Endothelial cell of umbilical vein (primary cell): ENCODE data around the gene RABIF. TPM values are rescaled to one million over a fixed set of nuclear protein-coding genes. Genes with fewer than 3 reads are reported as not detected.

ENCODE experiments used
- BruUV-seq: library from RNA; stranded (reverse); fragments of 400-500 nt; replicated peaks from 2 replicates; lab custom pipeline; 2021; lab: Mats Ljungman, UMichigan
- CTCF ChIA-PET: fragments of 300-600, 350-600 bp; sonication (Branson Sonifier 250); formaldehyde crosslinking; loops from one replicate; lab custom pipeline; 2021; ENCODE audit warnings: antibody characterized with exemption, inconsistent platforms; lab: Charles Lee
- POLR2A ChIA-PET: fragments of 300-600, 350-600 bp; sonication (Branson Sonifier 250); formaldehyde crosslinking; loops from one replicate; lab custom pipeline; 2021; ENCODE audit warnings: antibody characterized with exemption, inconsistent platforms; lab: Charles Lee
- DNase-seq: peaks from one replicate; pipeline ENCODE4 v3.0.0-alpha.2; 2011; ENCODE audit warnings: low read depth, low spot score
- FAIRE-seq: peaks from 2 replicates; lab custom pipeline; 2011; peaks lifted over from hg19 to GRCh38; lab: Jason Lieb, UNC
- H2AFZ ChIP-seq: 2 replicates; pipeline ENCODE4 v1.6.0; 2012; ENCODE audit warnings: low read depth, low read length, control low read depth, inconsistent platforms
- H3K27ac ChIP-seq: 2 replicates; pipeline ENCODE4 v1.5.1; 2011; ENCODE audit warnings: low read depth, mild to moderate bottlenecking, control low read depth, low read length, moderate library complexity; ENCODE audit not compliant: insufficient read depth
- H3K27me3 ChIP-seq, 2 experiments: 2 replicates each; pipeline versions ENCODE4 v1.6.0 to v1.6.1; 2011; ENCODE audit warnings: low read length in 2 of 2, mixed read lengths in 1 of 2; ENCODE audit not compliant: control insufficient read depth in 2 of 2, insufficient read depth in 2 of 2
- H3K36me3 ChIP-seq, 2 experiments: 2 replicates in 1 of 2; 3 replicates in 1 of 2; pipeline ENCODE4 v1.5.1; 2011; ENCODE audit warnings: low read length in 2 of 2, mild to moderate bottlenecking in 1 of 2, moderate library complexity in 1 of 2; ENCODE audit not compliant: control insufficient read depth in 2 of 2, insufficient read depth in 2 of 2; ENCODE audit errors: extremely low read depth in 1 of 2
- H3K4me1 ChIP-seq: 3 replicates; pipeline ENCODE4 v1.5.1; 2011; ENCODE audit warnings: mild to moderate bottlenecking, low read length; ENCODE audit not compliant: control insufficient read depth, insufficient read depth; ENCODE audit errors: extremely low read depth
- H3K4me2 ChIP-seq: 2 replicates; pipeline ENCODE4 v1.6.1; 2011; ENCODE audit warnings: low read length, control low read depth, mixed read lengths; ENCODE audit not compliant: insufficient read depth
- H3K4me3 ChIP-seq, 3 experiments: fragments of 200-600 bp in 1 of 3; sonication (generic), shearing (Covaris generic) in 1 of 3; replicated peaks in 1 of 3; 2 replicates each; pipeline ENCODE4 v1.5.1; 2011 to 2016; ENCODE audit warnings: control low read depth in 3 of 3, low read length in 3 of 3, mild to moderate bottlenecking in 2 of 3, inconsistent platforms in 1 of 3, low read depth in 1 of 3, moderate library complexity in 1 of 3; ENCODE audit not compliant: insufficient read depth in 1 of 3
- H3K79me2 ChIP-seq: 2 replicates; pipeline ENCODE4 v1.6.0; 2012; ENCODE audit warnings: low read length, inconsistent platforms; ENCODE audit not compliant: control insufficient read depth, insufficient read depth
- H3K9ac ChIP-seq: replicated peaks from 2 replicates; pipeline ENCODE3; 2011; ENCODE audit warnings: low read length, control low read depth; ENCODE audit not compliant: insufficient read depth; ENCODE audit errors: extremely low read depth
- H3K9me1 ChIP-seq: replicated peaks from 3 replicates; pipeline ENCODE4 v1.6.0; 2011; ENCODE audit warnings: mild to moderate bottlenecking, low read length; ENCODE audit not compliant: control insufficient read depth, insufficient read depth; ENCODE audit errors: extremely low read depth
- H3K9me3 ChIP-seq: replicated peaks from 2 replicates; pipeline ENCODE4 v1.5.1; 2012; ENCODE audit warnings: low read length, inconsistent platforms; ENCODE audit not compliant: control insufficient read depth, insufficient read depth
- H4K20me1 ChIP-seq: replicated peaks from 2 replicates; pipeline ENCODE3; 2011; ENCODE audit warnings: mild to moderate bottlenecking, low read length; ENCODE audit not compliant: control insufficient read depth, insufficient read depth; ENCODE audit errors: extremely low read depth
- EZH2 ChIP-seq: IDR thresholded peaks from 2 replicates; pipeline ENCODE4 v1.6.1; 2012; ENCODE audit warnings: borderline replicate concordance, low read depth, mild to moderate bottlenecking, moderate library complexity, low read length, inconsistent platforms; ENCODE audit not compliant: severe bottlenecking
- GATA2 ChIP-seq: IDR thresholded peaks from 2 replicates; pipeline ENCODE4 v1.7.0; 2011; ENCODE audit warnings: low read depth, mild to moderate bottlenecking, moderate library complexity, mixed read lengths, low read length; ENCODE audit not compliant: insufficient read length, insufficient read depth
- JUN ChIP-seq: IDR thresholded peaks from 2 replicates; pipeline ENCODE4 v1.6.1; 2011; ENCODE audit warnings: borderline replicate concordance, low read depth; ENCODE audit not compliant: insufficient read length, insufficient read depth
- MYC ChIP-seq: IDR thresholded peaks from one replicate; pipeline ENCODE4 v1.6.1; 2011; ENCODE audit warnings: mild to moderate bottlenecking, low read depth, low read length
- POLR2A ChIP-seq: IDR thresholded peaks from 2 replicates; pipeline ENCODE4 v1.6.1; 2012; ENCODE audit warnings: low read depth, mild to moderate bottlenecking, control low read depth, low read length
- POLR2AphosphoS5 ChIP-seq: IDR thresholded peaks from 2 replicates; pipeline ENCODE4 v1.6.1; 2012; ENCODE audit warnings: low read depth, mild to moderate bottlenecking, control low read depth, low read length, moderate library complexity; ENCODE audit not compliant: insufficient read depth
- dilution Hi-C: fragments of 300-500 bp; cut with MboI; formaldehyde crosslinking; loops from one replicate; pipeline ENCODE4 v1.15.0; 2019; ENCODE audit warnings: low sequenced_read_pairs; ENCODE audit not compliant: extremely low pct_ligation_motif_present
- intact Hi-C: fragments of 100-400 bp; cut with micrococcal nuclease; formaldehyde crosslinking; loops from one replicate; pipeline ENCODE4 v1.10.0; 2022
- polyA plus RNA-seq, 4 experiments: library from polyadenylated mRNA; depleted of rRNA in 3 of 4; stranded (reverse) in 3 of 4; unstranded in 1 of 4; fragments of >200 nt; gene quantifications; 2 replicates each; pipeline versions ENCODE4 v1.2.1 to v1.2.3, GENCODE V29; 2011 to 2012; ENCODE audit warnings: missing spikeins in 1 of 4
- total RNA-seq: library from RNA; stranded (reverse); gene quantifications from 2 replicates; pipeline ENCODE4 v1.2.3, GENCODE V29; 2021
- TF ChIP-seq, protein P1 (sequence below): IDR thresholded peaks from 2 replicates; pipeline ENCODE4 v1.6.1; 2011; ENCODE audit not compliant: insufficient read depth, insufficient read length
- TF ChIP-seq, protein P2 (sequence below), 2 donors: IDR thresholded peaks; 1 replicate in 1 of 2; 2 replicates in 1 of 2; pipeline ENCODE4 v1.5.1; 2011; ENCODE audit warnings: low read length in 2 of 2, mild to moderate bottlenecking in 2 of 2, moderate library complexity in 2 of 2, control low read depth in 1 of 2, inconsistent platforms in 1 of 2, low read depth in 1 of 2; ENCODE audit not compliant: insufficient read depth in 1 of 2; ENCODE audit errors: extremely low read depth in 1 of 2

The RABIF gene
- total and polyA plus RNA-seq, 2 donors (not counting 3 experiments of a cell fraction or from before 2014, with no cell fraction given): 15.8 to 17.1 TPM

DNA sequence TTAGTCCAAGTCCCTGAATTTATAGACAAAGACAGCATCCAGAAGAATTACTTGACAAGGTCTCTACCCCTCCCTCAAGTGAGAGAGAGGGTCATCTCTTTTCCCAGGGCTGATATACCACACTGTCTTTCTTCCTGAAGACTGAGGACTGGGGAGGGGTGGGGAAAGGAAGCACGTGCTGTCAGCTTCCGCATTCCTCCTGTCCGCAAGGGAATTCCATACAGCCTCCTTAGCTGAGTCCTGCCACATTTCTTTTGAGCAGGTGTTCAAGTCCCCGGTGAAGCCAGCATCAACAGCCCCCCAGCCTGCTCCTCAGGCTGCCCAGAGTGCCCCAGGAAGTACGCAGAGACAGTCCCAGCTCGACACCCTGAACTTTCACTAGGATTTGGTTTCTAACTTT, 44.0 kb downstream of the RABIF start:
- no peaks in the 10 kb centered on the region for H3K79me2 ChIP-seq
- no peaks in the 10 kb centered on the region for H4K20me1 ChIP-seq
- H3K27ac ChIP-seq: no peak overlapping the region
- FAIRE-seq (no peak), DNase-seq (no peak)
- dilution Hi-C loops (no loop called here), intact Hi-C loops (no loop called here)
- no TSS peak for BruUV-seq
- no peak overlapping the region for H3K9ac ChIP-seq
- no peak overlapping the region for H2AFZ ChIP-seq
- H3K9me3 ChIP-seq: no peaks in the 10 kb centered on the region
- no peaks in the 10 kb centered on the region for H3K9me1 ChIP-seq
- H3K4me3 ChIP-seq: no peak overlapping the region
- H3K4me2 ChIP-seq: no peak overlapping the region
- H3K4me1 ChIP-seq: no peaks in the 10 kb centered on the region
- no peaks in the 10 kb centered on the region for H3K36me3 ChIP-seq
- CTCF ChIA-PET: interaction anchor here (0.9 to 2.0 kb wide), 2 partner anchors 9 to 32 kb away, joined by 3 to 8 read pairs; no protein-coding TSS in a partner anchor
- TF ChIP-seq POLR2AphosphoS5: no peak
- TF ChIP-seq, protein P1, sequence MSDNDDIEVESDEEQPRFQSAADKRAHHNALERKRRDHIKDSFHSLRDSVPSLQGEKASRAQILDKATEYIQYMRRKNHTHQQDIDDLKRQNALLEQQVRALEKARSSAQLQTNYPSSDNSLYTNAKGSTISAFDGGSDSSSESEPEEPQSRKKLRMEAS: no peak
- no peak for TF ChIP-seq POLR2A
- TF ChIP-seq GATA2: no peak
- no peak for TF ChIP-seq EZH2
- TF ChIP-seq, protein P2, sequence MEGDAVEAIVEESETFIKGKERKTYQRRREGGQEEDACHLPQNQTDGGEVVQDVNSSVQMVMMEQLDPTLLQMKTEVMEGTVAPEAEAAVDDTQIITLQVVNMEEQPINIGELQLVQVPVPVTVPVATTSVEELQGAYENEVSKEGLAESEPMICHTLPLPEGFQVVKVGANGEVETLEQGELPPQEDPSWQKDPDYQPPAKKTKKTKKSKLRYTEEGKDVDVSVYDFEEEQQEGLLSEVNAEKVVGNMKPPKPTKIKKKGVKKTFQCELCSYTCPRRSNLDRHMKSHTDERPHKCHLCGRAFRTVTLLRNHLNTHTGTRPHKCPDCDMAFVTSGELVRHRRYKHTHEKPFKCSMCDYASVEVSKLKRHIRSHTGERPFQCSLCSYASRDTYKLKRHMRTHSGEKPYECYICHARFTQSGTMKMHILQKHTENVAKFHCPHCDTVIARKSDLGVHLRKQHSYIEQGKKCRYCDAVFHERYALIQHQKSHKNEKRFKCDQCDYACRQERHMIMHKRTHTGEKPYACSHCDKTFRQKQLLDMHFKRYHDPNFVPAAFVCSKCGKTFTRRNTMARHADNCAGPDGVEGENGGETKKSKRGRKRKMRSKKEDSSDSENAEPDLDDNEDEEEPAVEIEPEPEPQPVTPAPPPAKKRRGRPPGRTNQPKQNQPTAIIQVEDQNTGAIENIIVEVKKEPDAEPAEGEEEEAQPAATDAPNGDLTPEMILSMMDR (IDR thresholded peaks at IDR 0.05; ENCODE audit: extremely low read depth in 1 of 2, insufficient read depth in 1 of 2, low read depth in 1 of 2, low read length in 2 of 2): no peak
- TF ChIP-seq JUN: no peak
- no peak for TF ChIP-seq MYC
- H3K27me3 ChIP-seq: peaks cover 0 to 4% of the 10 kb centered on the region in 2 experiments
- POLR2A ChIA-PET: no interaction called here
